Stimulated activated effector memory CD8-positive, alpha-beta T cell treated with anti-CD3 and anti-CD28 coated beads, Interleukin-12 subunit alpha, Interleukin-12 subunit beta, amount 100 ng/mL, for 72 hours (primary cell): Measurements from ENCODE around the gene ZYG11A.
A peak's percentile ranks its signal among the peaks of the same experiment; 100 is the strongest.

ENCODE experiments used
- ATAC-seq: fragments of 150-1000 bp; cut with Tn5 transposase; 2 replicates; pipeline ENCODE4 v1.10.0; 2021
- DNase-seq, 2 donors: peaks; one replicate each; pipeline ENCODE4 v3.0.0; 2021 to 2022; ENCODE audit warnings: low spot score in 2 of 2
- H3K27ac Mint-ChIP-seq: one replicate; pipeline ENCODE4 v1.8.0; 2022; ENCODE audit warnings: mild to moderate bottlenecking, mixed read lengths
- H3K36me3 Mint-ChIP-seq: one replicate; pipeline ENCODE4 v1.8.0; 2022; ENCODE audit warnings: mild to moderate bottlenecking, mixed read lengths
- H3K4me1 Mint-ChIP-seq: one replicate; pipeline ENCODE4 v1.8.0; 2022; ENCODE audit warnings: mixed read lengths
- H3K4me3 Mint-ChIP-seq: one replicate; pipeline ENCODE4 v1.8.0; 2022; ENCODE audit warnings: mild to moderate bottlenecking, mixed read lengths
- H3K9me3 Mint-ChIP-seq: one replicate; pipeline ENCODE4 v1.8.0; 2022; ENCODE audit warnings: mixed read lengths

The ZYG11A gene

DNA sequence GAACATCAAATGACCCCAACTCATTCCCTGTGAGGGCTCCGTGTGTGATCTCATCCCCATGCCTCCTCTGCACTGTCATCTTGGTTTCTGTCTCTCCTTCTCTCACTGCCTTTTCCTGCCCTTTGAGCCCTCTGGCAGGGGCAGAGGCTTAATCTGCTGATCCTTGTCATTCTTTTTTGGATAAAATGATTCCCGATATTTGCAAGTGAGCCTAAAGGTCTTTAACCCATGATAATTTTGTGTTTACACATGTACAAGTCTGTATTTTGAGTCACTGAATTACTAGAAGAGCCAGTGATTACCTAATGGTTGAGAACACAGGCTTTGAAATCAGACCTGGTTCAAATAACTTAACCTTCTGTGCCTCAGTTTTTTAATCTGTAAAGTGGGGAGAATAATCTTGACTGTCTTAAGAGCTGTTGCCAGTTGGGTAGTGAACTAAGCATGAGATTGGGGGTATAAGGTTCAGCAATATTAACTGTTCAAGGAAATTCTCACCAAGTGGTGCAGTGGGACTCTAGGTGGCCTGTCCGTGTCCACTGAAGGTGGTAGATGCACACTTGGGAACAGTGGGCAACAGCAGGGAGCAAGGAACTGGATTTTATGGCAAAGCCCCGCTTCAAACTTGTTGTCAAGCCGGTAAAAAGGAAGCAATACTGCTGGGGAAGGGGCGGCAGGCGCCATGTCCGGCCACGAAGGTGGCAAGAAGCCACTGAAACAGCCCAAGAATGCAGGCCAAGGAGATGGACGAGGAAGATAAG lies 77.3 kb downstream of the ZYG11A start:
- DNase-seq, result no peak
- H3K4me3 Mint-ChIP-seq, result peak overlapping the region; percentile 78
- H3K4me1 Mint-ChIP-seq, result peaks cover 21% of the 10 kb centered on the region
- H3K9me3 Mint-ChIP-seq, result no peaks in the 10 kb centered on the region
- peaks cover 6% of the 10 kb centered on the region for H3K36me3 Mint-ChIP-seq
- ATAC-seq, result no peak
- H3K27ac Mint-ChIP-seq, result peak overlapping the region; percentile 58

DNA sequence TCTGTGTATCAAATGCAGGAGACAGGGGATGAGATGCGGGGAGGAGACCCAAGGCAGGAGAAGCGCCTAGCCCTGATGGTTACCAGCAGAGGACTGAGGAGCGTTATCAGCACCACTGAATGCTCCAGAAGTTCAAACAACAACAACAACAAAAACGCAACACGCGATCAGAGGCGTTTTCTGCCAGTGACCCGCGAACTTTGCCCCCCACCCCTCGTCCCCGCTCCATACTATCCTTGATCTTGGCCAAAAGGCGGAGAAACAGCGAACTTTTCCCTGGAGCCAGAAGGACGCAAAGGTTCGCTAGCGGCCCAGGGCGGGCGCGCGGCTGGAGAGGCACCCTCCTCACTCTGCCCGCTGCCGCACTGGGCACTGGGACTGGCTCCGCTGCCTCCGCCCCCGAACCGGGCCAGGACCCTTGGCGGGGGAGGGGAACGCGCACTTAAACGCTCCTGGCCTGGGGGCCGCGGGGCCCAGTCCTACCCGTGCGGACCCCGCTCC lies 78.3 kb downstream of the ZYG11A start:
- H3K27ac Mint-ChIP-seq, result peak overlapping the region; percentile 58
- DNase-seq, result no peak

DNA sequence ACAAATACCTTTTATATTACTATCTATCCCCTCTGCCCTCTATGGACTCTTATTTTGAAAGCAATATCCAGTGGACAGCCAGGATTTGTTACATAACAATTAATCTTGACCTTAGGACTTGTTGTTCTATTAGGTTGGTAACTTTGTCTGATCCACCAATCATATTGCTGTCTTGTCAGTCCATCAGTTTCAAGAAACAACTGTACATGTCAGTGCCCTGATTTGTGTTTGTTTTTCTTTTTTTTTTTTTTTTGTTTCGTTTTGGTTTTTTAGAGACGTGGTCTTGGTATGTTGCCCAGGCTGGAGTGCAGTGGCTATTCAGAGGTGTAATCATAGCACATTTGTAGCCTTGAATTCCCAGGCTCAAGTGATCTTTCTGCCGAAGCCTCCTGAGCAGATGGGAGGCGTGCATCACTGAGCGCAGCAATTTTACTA lies 83.0 kb downstream of the ZYG11A start:
- Mint-ChIP-seq H3K9me3 (no peaks in the 10 kb centered on the region), H3K27ac (no peak overlapping the region), H3K36me3 (no peaks in the 10 kb centered on the region), H3K4me3 (peak overlapping the region; percentile 76), H3K4me1 (peaks cover 19% of the 10 kb centered on the region)
- ATAC-seq (no peak), DNase-seq (no peak)

More for the DNA sequence above, 78.3 kb downstream of the ZYG11A start:
- Mint-ChIP-seq H3K4me3 (peak overlapping the region; percentile 78), H3K4me1 (peaks cover 21% of the 10 kb centered on the region), H3K9me3 (no peaks in the 10 kb centered on the region), H3K36me3 (peaks cover 6% of the 10 kb centered on the region)
- ATAC-seq, result no peak

DNA sequence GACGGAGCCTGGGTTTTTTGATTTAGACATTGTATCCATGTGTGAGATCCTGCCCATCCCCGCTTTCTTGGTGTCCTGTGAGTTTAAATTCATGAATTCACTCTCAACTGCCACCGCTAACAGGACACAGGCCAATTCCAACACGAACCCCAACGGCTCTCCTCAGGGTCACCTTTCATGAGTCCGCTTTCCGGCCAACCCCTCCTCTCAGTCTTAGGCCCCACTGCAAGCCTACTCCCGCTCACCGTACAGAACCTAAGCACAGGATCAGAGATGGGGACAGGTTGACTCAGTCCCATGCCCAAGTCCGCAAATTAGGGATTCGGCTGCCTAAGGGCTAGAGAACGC lies 84.3 kb downstream of the ZYG11A start:
- no peak for ATAC-seq
- H3K9me3 Mint-ChIP-seq, result no peaks in the 10 kb centered on the region
- H3K4me1 Mint-ChIP-seq, result peaks cover 17% of the 10 kb centered on the region
- H3K36me3 Mint-ChIP-seq, result no peaks in the 10 kb centered on the region
- no peak for DNase-seq
- H3K27ac Mint-ChIP-seq, result peak overlapping the region; percentile 68
- H3K4me3 Mint-ChIP-seq, result peak overlapping the region; percentile 76

DNA sequence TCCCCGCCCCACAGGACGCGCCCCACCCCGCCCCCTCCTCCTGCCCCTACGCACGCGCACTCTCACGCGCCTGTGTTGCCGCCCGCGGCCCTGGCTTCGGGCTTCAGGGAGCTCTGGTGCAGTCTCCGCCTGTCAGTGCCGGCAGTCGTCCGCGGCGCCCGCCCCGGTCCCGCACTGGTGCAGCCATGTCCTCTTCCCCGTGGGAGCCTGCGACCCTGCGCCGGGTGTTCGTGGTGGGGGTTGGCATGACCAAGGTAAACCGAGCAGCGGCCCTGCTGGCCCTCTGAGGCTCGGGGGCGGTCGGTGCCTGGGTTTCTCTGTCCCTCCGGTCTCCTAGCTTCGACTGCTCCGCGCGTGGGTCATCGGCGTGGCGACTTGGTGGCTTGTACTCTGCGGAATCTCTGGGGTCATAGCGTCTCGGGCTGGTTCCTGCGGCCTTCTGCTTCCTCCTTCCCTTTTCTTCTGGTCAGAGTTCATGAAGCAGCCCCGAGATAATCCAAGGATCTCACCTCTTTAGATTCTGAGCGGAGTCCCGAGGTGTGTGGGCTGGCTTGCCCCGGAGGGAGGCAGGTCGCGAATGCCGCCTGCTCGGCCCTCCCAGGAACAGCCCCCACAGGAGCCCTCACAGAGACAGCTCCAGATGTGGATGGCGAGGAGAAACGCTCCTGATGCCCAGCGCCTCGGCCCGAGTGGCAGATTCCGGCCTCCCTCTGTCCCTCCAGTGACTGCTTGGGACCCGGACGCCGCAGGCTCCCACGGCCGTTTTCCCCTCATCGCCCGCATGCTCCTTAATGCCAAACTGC lies 84.9 kb downstream of the ZYG11A start, which contains the start of gene SCP2:
TSS of gene SCP2 (plus strand) at position 65 of the 803 bp plus-strand sequence. CDS start at position 186, 121 bp downstream.
- H3K4me1 Mint-ChIP-seq, result peaks cover 17% of the 10 kb centered on the region
- peak; percentile 96 for ATAC-seq
- peak; percentile 59 to 83 for DNase-seq

DNA sequence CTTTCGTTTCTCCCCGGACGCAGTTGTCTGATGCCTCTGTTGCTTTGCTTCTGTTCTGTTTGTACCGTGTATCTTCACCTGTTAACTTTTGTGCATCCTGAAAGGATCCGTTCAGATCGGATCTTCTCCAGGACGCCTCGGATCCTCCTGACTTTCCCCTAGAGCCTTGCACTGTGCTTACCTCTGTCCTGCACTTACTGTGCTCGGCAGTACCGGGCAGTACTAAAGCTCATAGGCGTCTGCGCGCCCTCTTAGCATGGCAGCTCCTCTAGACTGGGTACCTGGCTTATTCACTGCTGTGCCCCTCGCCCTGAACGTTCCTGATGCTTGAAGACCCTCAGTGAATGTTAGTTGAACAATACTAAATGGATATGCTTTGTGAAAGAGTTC lies 85.5 kb downstream of the ZYG11A start:
- DNase-seq, result no peak
- Mint-ChIP-seq H3K4me1 (peaks cover 17% of the 10 kb centered on the region), H3K36me3 (no peaks in the 10 kb centered on the region), H3K9me3 (no peaks in the 10 kb centered on the region), H3K27ac (peak overlapping the region; percentile 68), H3K4me3 (peak overlapping the region; percentile 76)
- ATAC-seq, result peak; percentile 3

More for the DNA sequence above, 84.9 kb downstream of the ZYG11A start, which contains the start of gene SCP2:
- Mint-ChIP-seq H3K36me3 (no peaks in the 10 kb centered on the region), H3K9me3 (no peaks in the 10 kb centered on the region), H3K4me3 (peak within 1 kb of the TSS; percentile 76), H3K27ac (peak within 1 kb of the TSS; percentile 68)

DNA sequence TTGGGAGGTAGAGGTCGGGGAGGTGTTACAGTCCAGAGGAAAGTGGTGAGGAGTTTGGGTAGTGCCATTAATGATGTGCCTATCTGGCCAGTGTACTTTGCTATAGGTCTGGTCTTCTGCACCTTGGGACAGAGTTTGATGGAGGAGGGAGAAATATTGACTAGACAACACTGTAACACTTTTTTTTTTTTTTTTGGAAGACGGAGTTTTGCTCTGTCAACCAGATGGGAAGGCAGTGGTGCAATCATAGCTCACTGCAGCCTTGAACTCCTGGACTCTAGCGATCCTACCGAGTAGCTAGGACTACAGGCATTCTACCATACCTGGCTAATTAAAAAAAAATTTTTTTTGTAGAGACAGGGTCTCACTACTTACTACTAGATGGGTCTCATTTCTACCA lies 86.5 kb downstream of the ZYG11A start:
- Mint-ChIP-seq H3K36me3 (no peaks in the 10 kb centered on the region), H3K27ac (no peak overlapping the region), H3K9me3 (no peaks in the 10 kb centered on the region), H3K4me1 (peaks cover 17% of the 10 kb centered on the region), H3K4me3 (no peak overlapping the region)
- DNase-seq (no peak), ATAC-seq (no peak)

DNA sequence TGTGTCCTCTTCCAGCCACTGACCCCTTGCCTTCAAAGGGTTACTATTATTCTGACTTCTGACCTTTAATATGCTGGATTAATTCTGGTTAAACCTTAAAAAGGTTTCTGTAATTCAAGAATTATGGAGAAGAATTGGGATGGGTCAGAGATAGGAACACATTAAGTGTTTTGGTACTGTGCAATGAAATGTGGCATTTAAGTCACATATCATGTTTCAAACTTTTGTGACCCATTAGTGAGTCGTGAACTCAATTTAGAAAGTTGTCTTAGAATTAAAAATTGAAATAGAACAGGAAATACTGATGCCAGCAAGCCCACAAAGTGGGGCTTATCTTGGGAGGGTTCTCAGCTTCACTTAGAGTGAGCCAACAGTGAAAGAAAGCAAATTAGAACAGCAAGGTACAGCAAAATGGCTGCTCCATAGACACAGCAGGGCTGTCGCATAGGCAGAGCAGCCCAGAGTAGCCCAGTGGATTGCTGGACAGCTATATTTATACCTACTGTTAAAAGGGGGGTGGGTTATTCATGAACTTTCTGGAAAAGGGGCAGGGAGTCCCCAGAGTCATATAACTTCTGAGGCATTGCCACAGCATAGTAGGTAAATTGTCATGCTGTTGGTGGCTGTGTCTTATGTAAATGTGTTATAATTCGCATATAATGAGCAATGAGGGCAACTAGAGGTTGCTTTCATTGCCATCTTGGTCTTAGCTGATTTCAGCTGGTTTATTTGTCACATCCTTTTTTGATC lies 95.0 kb downstream of the ZYG11A start:
- Mint-ChIP-seq H3K4me1 (peaks cover 8% of the 10 kb centered on the region), H3K9me3 (no peaks in the 10 kb centered on the region), H3K36me3 (no peaks in the 10 kb centered on the region), H3K27ac (no peak overlapping the region), H3K4me3 (no peak overlapping the region)
- DNase-seq, result no peak
- no peak for ATAC-seq

DNA sequence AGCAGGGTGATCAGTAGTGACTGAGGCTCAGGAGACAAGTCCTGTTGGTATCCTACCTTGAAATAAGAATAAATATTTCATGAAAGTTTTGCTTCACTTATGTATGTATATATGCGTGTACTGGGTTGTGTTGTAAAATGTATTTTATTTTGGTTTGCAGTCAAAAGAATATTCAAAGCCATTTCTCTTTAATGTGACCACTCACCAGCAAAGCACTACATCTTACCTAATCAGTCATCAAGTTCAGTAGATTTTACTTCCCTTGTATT lies 95.6 kb downstream of the ZYG11A start:
- H3K36me3 Mint-ChIP-seq, result no peaks in the 10 kb centered on the region
- H3K4me3 Mint-ChIP-seq, result no peak overlapping the region
- no peak overlapping the region for H3K27ac Mint-ChIP-seq
- ATAC-seq (no peak), DNase-seq (no peak)
- H3K4me1 Mint-ChIP-seq, result peaks cover 8% of the 10 kb centered on the region
- H3K9me3 Mint-ChIP-seq, result no peaks in the 10 kb centered on the region

DNA sequence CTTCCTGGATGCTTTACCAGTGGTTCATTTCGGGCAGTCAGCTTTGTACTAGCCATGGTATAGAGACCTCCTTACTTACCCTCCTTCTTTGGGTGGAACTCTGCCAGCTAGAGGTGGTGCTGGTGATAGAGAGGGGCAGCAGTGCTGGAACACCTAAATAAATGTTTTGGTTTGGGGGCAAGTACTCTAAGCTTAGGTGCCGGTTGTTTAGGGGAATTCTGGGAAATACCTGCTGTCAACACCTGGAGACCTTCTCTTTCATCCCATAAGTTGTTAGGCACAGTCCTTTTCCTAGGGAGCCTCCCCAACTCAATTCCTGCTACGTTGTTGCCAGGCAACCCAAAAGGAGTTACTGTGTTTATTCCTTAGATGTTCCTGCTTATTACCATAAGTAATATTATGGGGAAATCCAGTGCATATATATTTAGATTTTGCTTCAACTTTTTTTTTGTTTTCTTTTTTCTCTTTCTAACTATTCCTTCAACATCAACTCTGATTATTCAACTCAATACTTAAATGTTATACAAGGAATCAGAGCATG lies 101.4 kb downstream of the ZYG11A start:
- DNase-seq, result no peak
- ATAC-seq, result no peak
- Mint-ChIP-seq H3K9me3 (no peaks in the 10 kb centered on the region), H3K4me3 (no peak overlapping the region), H3K4me1 (no peaks in the 10 kb centered on the region), H3K36me3 (peaks cover 6% of the 10 kb centered on the region), H3K27ac (no peak overlapping the region)

DNA sequence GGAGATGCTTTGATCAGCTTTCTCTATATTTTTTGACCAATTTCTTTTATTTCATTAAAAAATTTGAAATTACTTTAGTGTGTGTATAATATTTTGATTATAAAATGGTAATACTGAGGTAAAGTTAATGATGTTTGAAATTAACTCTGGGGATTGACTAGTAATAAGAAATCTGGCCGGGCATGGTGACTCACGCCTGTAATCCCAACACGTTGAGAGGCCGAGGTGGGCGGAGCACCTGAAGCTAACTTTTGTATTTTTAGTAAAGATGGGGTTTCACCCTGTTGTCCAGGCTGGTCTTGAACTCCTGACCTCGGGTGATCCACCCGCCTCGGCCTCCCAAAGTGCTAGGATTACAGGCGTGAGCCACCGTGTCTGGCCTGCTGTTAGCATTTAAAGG lies 102.0 kb downstream of the ZYG11A start:
- Mint-ChIP-seq H3K9me3 (no peaks in the 10 kb centered on the region), H3K27ac (no peak overlapping the region), H3K4me3 (no peak overlapping the region), H3K36me3 (peaks cover 6% of the 10 kb centered on the region), H3K4me1 (no peaks in the 10 kb centered on the region)
- ATAC-seq (no peak), DNase-seq (no peak)
